HepG2 (cell line): ENCODE data around the gene ST6GALNAC4. TPM values are rescaled to one million over a fixed set of nuclear protein-coding genes. Genes with fewer than 3 reads are reported as not detected.
A peak's percentile ranks its signal among the peaks of the same experiment; 100 is the strongest.

Experiments used
- DMAP1 ChIP-seq: IDR thresholded peaks from 2 replicates; pipeline ENCODE4 v1.6.1; 2016
- EHMT2 ChIP-seq: fragments of 200-600 bp; sonication (generic); IDR thresholded peaks from 2 replicates; pipeline ENCODE4 v1.7.0; 2017; ENCODE audit warnings: antibody characterized with exemption, low read depth, low read length, borderline replicate concordance
- GPN1 ChIP-seq: sonication (generic); formaldehyde crosslinking; IDR thresholded peaks from 2 replicates; pipeline ENCODE4 v1.5.1; 2020; ENCODE audit warnings: missing genetic modification reagents, borderline replicate concordance
- HCFC1 ChIP-seq: fragments of 150-350 bp; IDR thresholded peaks from 2 replicates; pipeline ENCODE4 v1.6.1; 2014; ENCODE audit warnings: low read depth, low read length
- HMG20A ChIP-seq: IDR thresholded peaks from 2 replicates; pipeline ENCODE4 v1.6.1; 2016; ENCODE audit warnings: borderline replicate concordance
- KDM1A ChIP-seq: IDR thresholded peaks from 2 replicates; pipeline ENCODE4 v1.6.1; 2016; ENCODE audit warnings: missing compliant biosample characterization
- NFKBIZ ChIP-seq: IDR thresholded peaks from 2 replicates; pipeline ENCODE4 v1.6.1; 2018; ENCODE audit warnings: missing genetic modification reagents, missing compliant biosample characterization
- SMAD3 ChIP-seq: sonication (generic); formaldehyde crosslinking; IDR thresholded peaks from 2 replicates; pipeline ENCODE4 v1.4.0; 2020; ENCODE audit warnings: missing genetic modification reagents
- SRSF1 ChIP-seq: fragments of 200-400 bp; formaldehyde crosslinking; optimal IDR thresholded peaks from 2 replicates; pipeline ENCODE3; 2017; ENCODE audit warnings: mild to moderate bottlenecking, low read depth, low read length, moderate library complexity
- TEAD3 ChIP-seq: optimal IDR thresholded peaks from 2 replicates; pipeline ENCODE3; 2016; ENCODE audit warnings: borderline replicate concordance
- ZBTB20 ChIP-seq: sonication (generic); formaldehyde crosslinking; IDR thresholded peaks from 2 replicates; pipeline ENCODE4 v1.8.1; 2023; ENCODE audit warnings: missing genetic modification reagents, low read depth, mild to moderate bottlenecking, borderline replicate concordance
- ZMYM3 ChIP-seq: sonication (generic); formaldehyde crosslinking; IDR thresholded peaks from 2 replicates; pipeline ENCODE4 v1.5.1; 2020; ENCODE audit warnings: mild to moderate bottlenecking, missing genetic modification reagents
- ZNF205 ChIP-seq: IDR thresholded peaks from 2 replicates; pipeline ENCODE4 v1.6.1; 2018; ENCODE audit warnings: missing biosample characterization, missing genetic modification reagents
- ZNF34 ChIP-seq: sonication (generic); formaldehyde crosslinking; IDR thresholded peaks from 2 replicates; pipeline ENCODE4 v1.4.0; 2020; ENCODE audit warnings: mild to moderate bottlenecking, missing genetic modification reagents, borderline replicate concordance
- ZNF354B ChIP-seq: sonication (generic); formaldehyde crosslinking; IDR thresholded peaks from 2 replicates; pipeline ENCODE4 v1.8.0; 2022; ENCODE audit warnings: mild to moderate bottlenecking, missing genetic modification reagents
- ZNF546 ChIP-seq: sonication (generic); formaldehyde crosslinking; conservative IDR thresholded peaks from 2 replicates; pipeline ENCODE4 v1.8.1; 2023; ENCODE audit warnings: mild to moderate bottlenecking, missing genetic modification reagents
- ZNF850 ChIP-seq: sonication (generic); formaldehyde crosslinking; conservative IDR thresholded peaks from 2 replicates; pipeline ENCODE4 v1.9.0; 2021; ENCODE audit warnings: mild to moderate bottlenecking, missing genetic modification reagents
- ZNF883 ChIP-seq: sonication (generic); formaldehyde crosslinking; IDR thresholded peaks from 2 replicates; pipeline ENCODE4 v1.5.1; 2020; ENCODE audit warnings: mild to moderate bottlenecking, missing genetic modification reagents; ENCODE audit errors: not compliant biosample characterization
- polyA plus RNA-seq, 8 experiments: library from polyadenylated mRNA; depleted of rRNA in 3 of 8; stranded (reverse) in 7 of 8; unstranded in 1 of 8; fragments of >200 nt; fragmentation: Illumina TruSeq in 4 of 8; extraction: Trizol in 4 of 8; gene quantifications; 2 replicates each; pipeline versions ENCODE4 v1.2.1 to v1.2.3, GENCODE V29; 2011 to 2016; ENCODE audit warnings: low read depth in 4 of 8, missing spikeins in 1 of 8, mixed read lengths in 1 of 8; ENCODE audit not compliant: insufficient read depth in 1 of 8
- total RNA-seq, 5 experiments: library from RNA; depleted of rRNA; stranded (reverse); fragments of >200 nt; fragmentation: Illumina TruSeq; extraction: Trizol; gene quantifications; 2 replicates each; pipeline ENCODE4 v1.2.3, GENCODE V29; 2016; ENCODE audit warnings: low read depth in 1 of 5
- TF ChIP-seq, protein P1 (sequence below): sonication (generic); formaldehyde crosslinking; IDR thresholded peaks from 2 replicates; pipeline ENCODE4 v1.4.0; 2020; ENCODE audit warnings: missing genetic modification reagents
- TF ChIP-seq, protein P2 (sequence below): IDR thresholded peaks from 2 replicates; pipeline ENCODE4 v1.6.1; 2016; ENCODE audit warnings: missing genetic modification reagents, missing compliant biosample characterization
- TF ChIP-seq, protein P3 (sequence below): sonication (generic); formaldehyde crosslinking; IDR thresholded peaks from 2 replicates; pipeline ENCODE4 v1.9.0; 2021; ENCODE audit warnings: missing genetic modification reagents, borderline replicate concordance
- TF ChIP-seq, protein P4 (sequence below): IDR thresholded peaks from 2 replicates; pipeline ENCODE4 v1.6.1; 2016; ENCODE audit warnings: missing compliant biosample characterization, missing genetic modification reagents, borderline replicate concordance

ST6GALNAC4 gene
- total and polyA plus RNA-seq, 2 of the 13 experiments (the other 11 are each of a cell fraction or from before 2014, with no cell fraction given) = 18.8 to 27.7 TPM

DNA sequence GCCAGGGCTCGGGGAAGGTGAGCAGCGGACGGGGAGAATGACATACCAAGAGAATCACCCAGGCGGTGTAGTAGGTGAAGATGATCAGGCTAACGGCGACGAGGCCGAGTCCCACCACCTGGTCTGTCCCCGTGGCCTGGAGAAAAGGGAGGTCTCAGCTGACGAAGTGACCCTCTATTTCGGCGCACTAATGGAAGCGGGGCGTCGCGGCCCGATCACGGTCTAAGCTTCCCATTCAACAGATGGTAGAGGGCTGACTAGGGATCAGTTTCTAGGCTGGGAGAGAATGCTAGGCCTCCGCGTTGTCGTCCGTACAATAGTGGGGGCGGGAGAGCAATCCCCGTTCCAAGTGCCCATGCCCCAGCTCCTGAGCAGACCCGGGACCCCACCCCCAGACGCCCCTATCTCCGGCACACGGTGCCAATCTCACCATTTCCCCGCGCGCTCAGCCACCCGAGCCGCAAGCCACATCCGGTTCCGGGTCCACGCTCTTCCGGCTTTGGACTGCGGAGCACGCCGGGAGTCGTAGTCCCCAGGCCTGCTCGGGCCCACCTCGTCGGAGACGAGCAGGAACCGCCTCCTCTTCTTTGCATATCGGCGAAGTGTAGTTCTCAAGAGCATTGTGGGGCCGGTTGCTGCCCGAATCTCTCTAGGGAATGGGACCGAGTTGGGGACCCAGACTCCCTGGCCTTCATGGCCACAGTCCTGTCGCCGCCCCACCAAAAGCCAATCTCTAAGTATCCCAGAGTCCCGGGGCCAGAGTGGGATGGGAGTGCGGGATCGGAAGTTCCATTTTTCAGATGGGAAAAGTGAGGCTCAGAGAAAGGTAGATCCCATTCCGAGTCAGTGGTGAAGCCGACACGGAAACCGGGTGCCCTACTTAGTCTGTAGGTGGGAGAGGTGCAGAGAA is 20.8 kb upstream of the ST6GALNAC4 start, which contains the start of gene DPM2 (continued):
- TF ChIP-seq, protein P1, sequence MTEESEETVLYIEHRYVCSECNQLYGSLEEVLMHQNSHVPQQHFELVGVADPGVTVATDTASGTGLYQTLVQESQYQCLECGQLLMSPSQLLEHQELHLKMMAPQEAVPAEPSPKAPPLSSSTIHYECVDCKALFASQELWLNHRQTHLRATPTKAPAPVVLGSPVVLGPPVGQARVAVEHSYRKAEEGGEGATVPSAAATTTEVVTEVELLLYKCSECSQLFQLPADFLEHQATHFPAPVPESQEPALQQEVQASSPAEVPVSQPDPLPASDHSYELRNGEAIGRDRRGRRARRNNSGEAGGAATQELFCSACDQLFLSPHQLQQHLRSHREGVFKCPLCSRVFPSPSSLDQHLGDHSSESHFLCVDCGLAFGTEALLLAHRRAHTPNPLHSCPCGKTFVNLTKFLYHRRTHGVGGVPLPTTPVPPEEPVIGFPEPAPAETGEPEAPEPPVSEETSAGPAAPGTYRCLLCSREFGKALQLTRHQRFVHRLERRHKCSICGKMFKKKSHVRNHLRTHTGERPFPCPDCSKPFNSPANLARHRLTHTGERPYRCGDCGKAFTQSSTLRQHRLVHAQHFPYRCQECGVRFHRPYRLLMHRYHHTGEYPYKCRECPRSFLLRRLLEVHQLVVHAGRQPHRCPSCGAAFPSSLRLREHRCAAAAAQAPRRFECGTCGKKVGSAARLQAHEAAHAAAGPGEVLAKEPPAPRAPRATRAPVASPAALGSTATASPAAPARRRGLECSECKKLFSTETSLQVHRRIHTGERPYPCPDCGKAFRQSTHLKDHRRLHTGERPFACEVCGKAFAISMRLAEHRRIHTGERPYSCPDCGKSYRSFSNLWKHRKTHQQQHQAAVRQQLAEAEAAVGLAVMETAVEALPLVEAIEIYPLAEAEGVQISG = peak; percentile 91
- TF ChIP-seq DMAP1 (CRISPR knock-in tag) (0 out of 2 replicates have a peak, but pooled peaks have one; percentile 55), HMG20A (CRISPR knock-in tag) (no peak), SRSF1 (peak; percentile 90), GPN1 (CRISPR knock-in tag) (peak; percentile 34; the same call in 1 of the 2 replicates), SMAD3 (CRISPR knock-in tag) (no peak), ZNF205 (CRISPR knock-in tag) (no peak), ZBTB20 (CRISPR knock-in tag) (0 out of 2 replicates have a peak, but pooled peaks have one; percentile 25), ZNF883 (CRISPR knock-in tag) (peak; percentile 17), ZNF34 (CRISPR knock-in tag) (no peak), EHMT2 (no peak), ZNF354B (CRISPR knock-in tag) (no peak), ZMYM3 (CRISPR knock-in tag) (peak; percentile 61; the same call in 1 of the 2 replicates), KDM1A (CRISPR knock-in tag) (no peak), HCFC1 (peak; percentile 90), NFKBIZ (CRISPR knock-in tag) (no peak), TEAD3 (CRISPR knock-in tag) (no peak), ZNF850 (no peak), ZNF546 (CRISPR knock-in tag) (no peak)
- TF ChIP-seq, protein P2, sequence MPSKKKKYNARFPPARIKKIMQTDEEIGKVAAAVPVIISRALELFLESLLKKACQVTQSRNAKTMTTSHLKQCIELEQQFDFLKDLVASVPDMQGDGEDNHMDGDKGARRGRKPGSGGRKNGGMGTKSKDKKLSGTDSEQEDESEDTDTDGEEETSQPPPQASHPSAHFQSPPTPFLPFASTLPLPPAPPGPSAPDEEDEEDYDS (CRISPR knock-in tag) = no peak; the same call in 1 of the 2 replicates
- TF ChIP-seq, protein P3, sequence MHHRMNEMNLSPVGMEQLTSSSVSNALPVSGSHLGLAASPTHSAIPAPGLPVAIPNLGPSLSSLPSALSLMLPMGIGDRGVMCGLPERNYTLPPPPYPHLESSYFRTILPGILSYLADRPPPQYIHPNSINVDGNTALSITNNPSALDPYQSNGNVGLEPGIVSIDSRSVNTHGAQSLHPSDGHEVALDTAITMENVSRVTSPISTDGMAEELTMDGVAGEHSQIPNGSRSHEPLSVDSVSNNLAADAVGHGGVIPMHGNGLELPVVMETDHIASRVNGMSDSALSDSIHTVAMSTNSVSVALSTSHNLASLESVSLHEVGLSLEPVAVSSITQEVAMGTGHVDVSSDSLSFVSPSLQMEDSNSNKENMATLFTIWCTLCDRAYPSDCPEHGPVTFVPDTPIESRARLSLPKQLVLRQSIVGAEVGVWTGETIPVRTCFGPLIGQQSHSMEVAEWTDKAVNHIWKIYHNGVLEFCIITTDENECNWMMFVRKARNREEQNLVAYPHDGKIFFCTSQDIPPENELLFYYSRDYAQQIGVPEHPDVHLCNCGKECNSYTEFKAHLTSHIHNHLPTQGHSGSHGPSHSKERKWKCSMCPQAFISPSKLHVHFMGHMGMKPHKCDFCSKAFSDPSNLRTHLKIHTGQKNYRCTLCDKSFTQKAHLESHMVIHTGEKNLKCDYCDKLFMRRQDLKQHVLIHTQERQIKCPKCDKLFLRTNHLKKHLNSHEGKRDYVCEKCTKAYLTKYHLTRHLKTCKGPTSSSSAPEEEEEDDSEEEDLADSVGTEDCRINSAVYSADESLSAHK (CRISPR knock-in tag) = no peak
- TF ChIP-seq, protein P4, sequence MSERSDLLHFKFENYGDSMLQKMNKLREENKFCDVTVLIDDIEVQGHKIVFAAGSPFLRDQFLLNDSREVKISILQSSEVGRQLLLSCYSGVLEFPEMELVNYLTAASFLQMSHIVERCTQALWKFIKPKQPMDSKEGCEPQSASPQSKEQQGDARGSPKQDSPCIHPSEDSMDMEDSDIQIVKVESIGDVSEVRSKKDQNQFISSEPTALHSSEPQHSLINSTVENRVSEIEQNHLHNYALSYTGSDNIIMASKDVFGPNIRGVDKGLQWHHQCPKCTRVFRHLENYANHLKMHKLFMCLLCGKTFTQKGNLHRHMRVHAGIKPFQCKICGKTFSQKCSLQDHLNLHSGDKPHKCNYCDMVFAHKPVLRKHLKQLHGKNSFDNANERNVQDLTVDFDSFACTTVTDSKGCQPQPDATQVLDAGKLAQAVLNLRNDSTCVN (CRISPR knock-in tag) = no peak; the same call in 1 of the 2 replicates
